AG10803 (cell line): ENCODE results near the gene SOWAHA.

Experiments
- DNase-seq: peaks from one replicate; pipeline ENCODE4 v3.0.0; 2010; ENCODE audit warnings: low read depth
- H3K4me3 ChIP-seq: 2 replicates; pipeline ENCODE4 v1.5.1; 2011; ENCODE audit warnings: mild to moderate bottlenecking, low read length, control low read depth
- CTCF ChIP-seq: conservative IDR thresholded peaks from 2 replicates; pipeline ENCODE4 v1.5.1; 2011; ENCODE audit warnings: mild to moderate bottlenecking, low read length, control low read depth, inconsistent platforms

Gene SOWAHA

GRCh38 chr5:132812781-132813598, at the start of gene SOWAHA:
Gene SOWAHA, plus strand, starts transcription at chr5:132813302. Its CDS starts 320 bp downstream, at chr5:132813622.
- DNase-seq, result no peak

GRCh38 chr5:132764051-132764450, 49.1 kb upstream of the SOWAHA start:
- no peak for DNase-seq
- no peak for TF ChIP-seq CTCF
- no peak overlapping the region for H3K4me3 ChIP-seq

More at GRCh38 chr5:132812781-132813598, at the start of gene SOWAHA:
- no peak within 1 kb of the TSS for H3K4me3 ChIP-seq
- TF ChIP-seq CTCF, result no peak

- no peak for DNase-seq
- no peak overlapping the region for H3K4me3 ChIP-seq
- TF ChIP-seq CTCF, result no peak
Observed at GRCh38 chr5:132764671-132765238, 48.3 kb upstream of the SOWAHA start.

- TF ChIP-seq CTCF, result no peak
- H3K4me3 ChIP-seq, result no peak overlapping the region
- DNase-seq, result no peak
Observed at GRCh38 chr5:132765311-132766019, 47.6 kb upstream of the SOWAHA start.

GRCh38 chr5:132766020-132766805, 46.9 kb upstream of the SOWAHA start:
- H3K4me3 ChIP-seq, result no peak overlapping the region
- TF ChIP-seq CTCF, result no peak

GRCh38 chr5:132766806-132767055, 46.4 kb upstream of the SOWAHA start:
- H3K4me3 ChIP-seq, result no peak overlapping the region
- no peak for TF ChIP-seq CTCF
- DNase-seq, result no peak

More at GRCh38 chr5:132766020-132766805, 46.9 kb upstream of the SOWAHA start:
- DNase-seq, result no peak
